ENCODE measurements around the gene ST3GAL3. TPM values are rescaled to one million over a fixed set of nuclear protein-coding genes. Genes with fewer than 3 reads are reported as not detected.

ST3GAL3 gene
- total RNA-seq, 3 donors from 2014 or later = 14.0 to 23.0 (median 19.7) TPM

- no peak overlapping the region for H3K27ac ChIP-seq
- TF ChIP-seq CTCF (IDR thresholded peaks at IDR 0.05) (no peak), POLR2AphosphoS5 (IDR thresholded peaks at IDR 0.05) (no peak), POLR2A (IDR thresholded peaks at IDR 0.05) (no peak)
- no peak for DNase-seq (ENCODE audit: low spot score in 2 of 2)
- no peaks in the 10 kb centered on the region for H3K4me1 ChIP-seq
- H3K36me3 ChIP-seq = no peaks in the 10 kb centered on the region
- H3K4me3 ChIP-seq = no peak overlapping the region
- no peaks in the 10 kb centered on the region for H3K27me3 ChIP-seq
- intact Hi-C loops (cut with DNase I; ENCODE audit: low total_unique reads) = no loop called here
- H3K9me3 ChIP-seq = no peaks in the 10 kb centered on the region
Observed at GRCh38 chr1:43750083-43750482, 42.7 kb downstream of the ST3GAL3 start.

DNA sequence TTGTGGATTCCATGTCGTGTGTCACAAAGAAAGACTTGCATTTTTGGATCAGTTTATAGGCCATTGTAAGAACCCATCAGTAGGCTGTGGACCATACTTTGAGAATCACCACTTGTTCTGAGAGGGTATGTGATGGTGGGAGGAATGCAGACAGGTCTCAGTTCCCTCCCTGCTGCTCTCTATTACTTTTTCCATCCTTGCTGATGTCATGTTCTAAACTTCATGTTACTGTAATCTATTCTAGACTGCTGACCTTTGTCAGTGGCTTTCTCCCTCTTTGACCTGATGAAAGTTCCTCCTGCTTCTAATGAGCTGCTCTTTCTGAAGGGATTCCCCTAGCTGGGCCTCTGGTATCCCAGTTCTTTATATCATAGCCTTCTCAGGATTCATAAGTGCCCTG is 46.1 kb downstream of the ST3GAL3 start:
- Histone ChIP-seq H3K4me3 (no peak overlapping the region), H3K4me1 (no peaks in the 10 kb centered on the region), H3K27ac (no peak overlapping the region), H3K36me3 (no peaks in the 10 kb centered on the region), H3K27me3 (no peaks in the 10 kb centered on the region), H3K9me3 (no peaks in the 10 kb centered on the region)
- no peak for TF ChIP-seq POLR2AphosphoS5 (IDR thresholded peaks at IDR 0.05)
- no peak for TF ChIP-seq CTCF (IDR thresholded peaks at IDR 0.05)
- TF ChIP-seq POLR2A (IDR thresholded peaks at IDR 0.05) = no peak
- DNase-seq (ENCODE audit: low spot score in 2 of 2) = no peak
- intact Hi-C loops (cut with DNase I; ENCODE audit: low total_unique reads) = no loop called here

DNA sequence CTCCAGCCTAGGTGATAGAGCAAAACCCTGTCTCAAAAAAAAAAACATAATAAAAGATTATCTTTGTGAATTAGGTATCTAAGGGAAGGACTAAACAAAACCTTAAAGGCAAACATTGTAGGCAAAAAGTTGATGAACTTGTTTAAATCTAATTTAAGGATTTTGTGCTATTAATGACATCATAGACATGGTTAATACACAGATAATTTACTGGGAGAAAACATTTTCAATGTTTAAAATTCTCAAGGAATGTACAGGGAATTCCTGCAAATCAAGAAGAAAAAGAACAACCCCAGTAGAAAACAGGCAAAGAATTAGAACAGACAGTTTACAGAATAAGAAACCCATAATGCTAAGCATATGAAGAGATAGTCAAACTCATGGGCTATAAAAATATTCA is 47.6 kb downstream of the ST3GAL3 start:
- H3K9me3 ChIP-seq = no peaks in the 10 kb centered on the region
- intact Hi-C loops (cut with DNase I; ENCODE audit: low total_unique reads) = no loop called here
- TF ChIP-seq POLR2AphosphoS5 (IDR thresholded peaks at IDR 0.05) = no peak
- TF ChIP-seq POLR2A (IDR thresholded peaks at IDR 0.05) = no peak
- TF ChIP-seq CTCF (IDR thresholded peaks at IDR 0.05) = no peak

GRCh38 chr1:43757343-43758053 is 50.2 kb downstream of the ST3GAL3 start:
- intact Hi-C loops (cut with DNase I; ENCODE audit: low total_unique reads) = no loop called here
- no peaks in the 10 kb centered on the region for H3K27me3 ChIP-seq
- no peaks in the 10 kb centered on the region for H3K9me3 ChIP-seq
- H3K4me3 ChIP-seq = no peak overlapping the region
- TF ChIP-seq POLR2A (IDR thresholded peaks at IDR 0.05) (no peak), POLR2AphosphoS5 (IDR thresholded peaks at IDR 0.05) (no peak), CTCF (IDR thresholded peaks at IDR 0.05) (no peak)
- no peak overlapping the region for H3K27ac ChIP-seq
- H3K36me3 ChIP-seq = no peaks in the 10 kb centered on the region
- no peak for DNase-seq (ENCODE audit: low spot score in 2 of 2)
- H3K4me1 ChIP-seq = no peaks in the 10 kb centered on the region

More for the DNA sequence above, 47.6 kb downstream of the ST3GAL3 start:
- no peak overlapping the region for H3K4me3 ChIP-seq
- H3K27me3 ChIP-seq = no peaks in the 10 kb centered on the region
- H3K27ac ChIP-seq = no peak overlapping the region
- no peaks in the 10 kb centered on the region for H3K36me3 ChIP-seq
- no peaks in the 10 kb centered on the region for H3K4me1 ChIP-seq
- DNase-seq (ENCODE audit: low spot score in 2 of 2) = no peak

- Histone ChIP-seq H3K4me3 (no peak overlapping the region), H3K4me1 (no peaks in the 10 kb centered on the region), H3K27ac (no peak overlapping the region), H3K27me3 (no peaks in the 10 kb centered on the region), H3K9me3 (no peaks in the 10 kb centered on the region), H3K36me3 (no peaks in the 10 kb centered on the region)
- TF ChIP-seq CTCF (IDR thresholded peaks at IDR 0.05) (no peak), POLR2A (IDR thresholded peaks at IDR 0.05) (no peak), POLR2AphosphoS5 (IDR thresholded peaks at IDR 0.05) (no peak)
- intact Hi-C loops (cut with DNase I; ENCODE audit: low total_unique reads) = loop anchor here (10.0 kb wide), 2 partner anchors 174 to 274 kb away; partner anchors contain the start of genes ARTN and SLC6A9
- DNase-seq (ENCODE audit: low spot score in 2 of 2) = no peak
Observed at GRCh38 chr1:43760745-43761317, 53.5 kb downstream of the ST3GAL3 start.

Data from breast epithelium (tissue), 4 donors.